Medulla oblongata (tissue), 1 donor: Measurements from ENCODE around the gene ABHD12.
"Not testable (repeated sequence)": the region's sequence is repeated elsewhere in the genome, so short reads cannot be mapped to it uniquely, and the experiment has no call there.

Experiments used
- DNase-seq: peaks from one replicate; pipeline ENCODE4 v3.0.0-alpha.2; 2015; ENCODE audit errors: extremely low spot score

ABHD12 gene

GRCh38 chr20:25390538-25391528, at the start of gene ABHD12:
Gene ABHD12, minus strand, starts transcription at chr20:25390835. Its CDS starts 132 bp downstream, at chr20:25390703.
- DNase-seq, result peak; percentile 97

- no peak for DNase-seq
Observed at GRCh38 chr20:25439328-25439727, 48.7 kb upstream of the ABHD12 start.

GRCh38 chr20:25437153-25437581, 46.5 kb upstream of the ABHD12 start:
- no peak for DNase-seq

GRCh38 chr20:25424536-25424935, 33.9 kb upstream of the ABHD12 start:
- no peak for DNase-seq

- DNase-seq, result no peak
Observed at GRCh38 chr20:25422032-25422431, 31.4 kb upstream of the ABHD12 start.

- no peak for DNase-seq
Observed at GRCh38 chr20:25421102-25421501, 30.5 kb upstream of the ABHD12 start.

GRCh38 chr20:25418776-25419175, 28.1 kb upstream of the ABHD12 start:
- no peak for DNase-seq

- no peak for DNase-seq
Observed at GRCh38 chr20:25408890-25409289, 18.3 kb upstream of the ABHD12 start.

- DNase-seq, result no peak
Observed at GRCh38 chr20:25408170-25408547, 17.5 kb upstream of the ABHD12 start.

GRCh38 chr20:25407311-25408169, 16.9 kb upstream of the ABHD12 start, which contains the start of gene GINS1:
Gene GINS1, plus strand, starts transcription at chr20:25407673. Its CDS starts 148 bp downstream, at chr20:25407821.
- DNase-seq, result peak; percentile 84

- no peak for DNase-seq
Observed at GRCh38 chr20:25402583-25402982, 11.9 kb upstream of the ABHD12 start.

GRCh38 chr20:25400291-25400732, 9.7 kb upstream of the ABHD12 start:
- not testable (repeated sequence) for DNase-seq

- peak; percentile 94 for DNase-seq
Observed at GRCh38 chr20:25399037-25399430, 8.4 kb upstream of the ABHD12 start.

GRCh38 chr20:25398376-25399036, 7.9 kb upstream of the ABHD12 start:
- DNase-seq, result no peak

GRCh38 chr20:25397821-25398220, 7.2 kb upstream of the ABHD12 start:
- no peak for DNase-seq

- no peak for DNase-seq
Observed at GRCh38 chr20:25397096-25397495, 6.5 kb upstream of the ABHD12 start.

GRCh38 chr20:25394996-25395395, 4.4 kb upstream of the ABHD12 start:
- DNase-seq, result no peak

- no peak for DNase-seq
Observed at GRCh38 chr20:25394276-25394675, 3.6 kb upstream of the ABHD12 start.

GRCh38 chr20:25389858-25390537, 637 bp downstream of the ABHD12 start:
- DNase-seq, result peak; percentile 26

GRCh38 chr20:25389401-25389857, 1.2 kb downstream of the ABHD12 start:
- peak; percentile 52 for DNase-seq
